GM10248 (cell line): ENCODE measurements around the gene MCM3AP.

Experiments
- CTCF ChIA-PET: fragments of 300-600 bp; sonication (Branson Sonifier 250); formaldehyde crosslinking; extraction: SDS; loops from one replicate; lab custom pipeline; 2021; ENCODE audit warnings: antibody characterized with exemption; lab: Yijun Ruan, JAX
- POLR2A ChIA-PET: fragments of 350-650 bp; sonication (Branson Sonifier 250); formaldehyde crosslinking; extraction: SDS; loops from one replicate; lab custom pipeline; 2020; ENCODE audit warnings: antibody characterized with exemption; lab: Yijun Ruan, JAX
- DNase-seq: peaks from one replicate; pipeline ENCODE4 v3.0.0; 2012; ENCODE audit errors: extremely low spot score
- CTCF ChIP-seq: IDR thresholded peaks from 2 replicates; pipeline ENCODE4 v1.5.1; 2012; ENCODE audit warnings: mild to moderate bottlenecking, low read depth; ENCODE audit errors: extremely low read depth, missing control alignments, control extremely low read depth

Gene MCM3AP

GRCh38 chr21:46320331-46320801, 35.0 kb upstream of the MCM3AP start:
- no peak for DNase-seq
- ChIA-PET CTCF (no interaction called here), POLR2A (no interaction called here)
- no peak for TF ChIP-seq CTCF

- ChIA-PET POLR2A (no interaction called here), CTCF (no interaction called here)
- no peak for TF ChIP-seq CTCF
- DNase-seq = no peak
These were observed 33.8 kb upstream of the MCM3AP start for GRCh38 chr21:46319186-46319585.

- DNase-seq = no peak
- CTCF ChIA-PET = no interaction called here
- TF ChIP-seq CTCF = no peak
- POLR2A ChIA-PET = no interaction called here
These were observed 33.0 kb upstream of the MCM3AP start for GRCh38 chr21:46318464-46318845.

GRCh38 chr21:46317710-46318463, 32.5 kb upstream of the MCM3AP start:
- POLR2A ChIA-PET = no interaction called here
- no peak for TF ChIP-seq CTCF
- CTCF ChIA-PET = no interaction called here
- no peak for DNase-seq

GRCh38 chr21:46316708-46317324, 31.4 kb upstream of the MCM3AP start:
- no peak for DNase-seq
- no peak for TF ChIP-seq CTCF
- ChIA-PET POLR2A (no interaction called here), CTCF (no interaction called here)

GRCh38 chr21:46314441-46315020, 29.1 kb upstream of the MCM3AP start:
- ChIA-PET POLR2A (interaction anchor here (0.6 kb wide), 1 partner anchor 158 kb away, joined by 3 read pairs; no protein-coding TSS in a partner anchor), CTCF (no interaction called here)
- no peak for TF ChIP-seq CTCF
- no peak for DNase-seq
